Measurements from ENCODE around the gene TCF21. TPM values are rescaled to one million over a fixed set of nuclear protein-coding genes. Genes with fewer than 3 reads are reported as not detected.

The TCF21 gene
- total RNA-seq (1 to 10 TPM in 1 of 6 donors, under 1 TPM in 5; 0.08 to 2.3 (median 0.63) TPM), polyA plus RNA-seq (under 1 TPM; 0.53 to 0.77 TPM)

DNA sequence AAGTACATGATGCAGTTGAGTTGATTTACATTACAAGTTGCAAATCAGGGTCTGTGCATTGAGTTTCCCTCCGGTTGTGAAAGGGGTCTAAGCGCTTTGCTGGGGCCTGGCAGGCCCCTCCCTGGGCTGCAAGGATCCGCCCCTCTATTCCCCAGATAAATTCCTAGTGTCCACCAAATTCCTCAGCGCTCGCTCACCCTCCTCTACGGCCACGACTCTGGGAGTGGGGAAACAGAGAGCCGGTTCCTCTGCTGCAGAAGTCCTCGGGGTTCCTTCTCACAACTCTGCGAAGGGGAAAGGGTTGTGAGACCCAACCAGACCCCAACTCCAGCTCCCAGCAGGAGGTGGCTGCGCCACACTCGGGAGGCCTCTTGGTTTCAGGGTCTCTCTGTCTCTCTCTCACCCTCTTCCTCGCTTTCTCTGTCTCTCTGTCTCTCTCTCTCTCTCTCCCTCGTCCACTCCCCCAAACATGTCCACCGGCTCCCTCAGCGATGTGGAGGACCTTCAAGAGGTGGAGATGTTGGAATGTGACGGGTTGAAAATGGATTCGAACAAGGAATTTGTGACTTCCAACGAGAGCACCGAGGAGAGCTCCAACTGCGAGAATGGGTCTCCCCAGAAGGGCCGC is at the start of gene TCF21:
Gene TCF21 (plus strand): TSS at position 185 of the 628 bp plus-strand sequence. CDS start 285 bp downstream, at position 470.
- intact Hi-C loops (cut with DNase I), result no loop called here
- H3K4me3 ChIP-seq, result peak within 1 kb of the TSS in 2 of 4 donors; percentile 7 to 27
- no peak for DNase-seq
- H3K27me3 ChIP-seq, result peaks cover 0 to 54% (median 15%) of the 10 kb centered on the region in 4 donors
- no peaks in the 10 kb centered on the region for H3K9me3 ChIP-seq
- no peak for FAIRE-seq
- H3K27ac ChIP-seq, result peak within 1 kb of the TSS in 2 of 4 donors; percentile 10 to 51
- H3K4me1 ChIP-seq, result peaks cover 7 to 9% (median 8%) of the 10 kb centered on the region in 3 donors
- no peaks in the 10 kb centered on the region for H3K36me3 ChIP-seq
- 14 to 15% methylated on average over 22 of the region's 22 CpGs for WGBS, 2 donors
- peak in 3 of 4 donors; percentile 55 to 66 (median 61) for ATAC-seq
- TF ChIP-seq, protein P1, sequence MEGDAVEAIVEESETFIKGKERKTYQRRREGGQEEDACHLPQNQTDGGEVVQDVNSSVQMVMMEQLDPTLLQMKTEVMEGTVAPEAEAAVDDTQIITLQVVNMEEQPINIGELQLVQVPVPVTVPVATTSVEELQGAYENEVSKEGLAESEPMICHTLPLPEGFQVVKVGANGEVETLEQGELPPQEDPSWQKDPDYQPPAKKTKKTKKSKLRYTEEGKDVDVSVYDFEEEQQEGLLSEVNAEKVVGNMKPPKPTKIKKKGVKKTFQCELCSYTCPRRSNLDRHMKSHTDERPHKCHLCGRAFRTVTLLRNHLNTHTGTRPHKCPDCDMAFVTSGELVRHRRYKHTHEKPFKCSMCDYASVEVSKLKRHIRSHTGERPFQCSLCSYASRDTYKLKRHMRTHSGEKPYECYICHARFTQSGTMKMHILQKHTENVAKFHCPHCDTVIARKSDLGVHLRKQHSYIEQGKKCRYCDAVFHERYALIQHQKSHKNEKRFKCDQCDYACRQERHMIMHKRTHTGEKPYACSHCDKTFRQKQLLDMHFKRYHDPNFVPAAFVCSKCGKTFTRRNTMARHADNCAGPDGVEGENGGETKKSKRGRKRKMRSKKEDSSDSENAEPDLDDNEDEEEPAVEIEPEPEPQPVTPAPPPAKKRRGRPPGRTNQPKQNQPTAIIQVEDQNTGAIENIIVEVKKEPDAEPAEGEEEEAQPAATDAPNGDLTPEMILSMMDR (IDR thresholded peaks at IDR 0.05), result no peak

- no peaks in the 10 kb centered on the region for H3K27me3 ChIP-seq
- no peak overlapping the region for H3K27ac ChIP-seq
- no peaks in the 10 kb centered on the region for H3K9me3 ChIP-seq
- intact Hi-C loops (cut with DNase I), result no loop called here
- TF ChIP-seq, protein P1 (IDR thresholded peaks at IDR 0.05), result no peak
- WGBS, 2 donors, result 38 to 47% methylated on average over 3 of the region's 3 CpGs
- H3K4me3 ChIP-seq, result no peak overlapping the region
- H3K4me1 ChIP-seq, result no peaks in the 10 kb centered on the region
- ATAC-seq (no peak), DNase-seq (no peak), FAIRE-seq (no peak)
- no peaks in the 10 kb centered on the region for H3K36me3 ChIP-seq
Measured at GRCh38 chr6:133841176-133841575, 47.7 kb upstream of the TCF21 start.

- intact Hi-C loops (cut with DNase I), result no loop called here
- H3K27me3 ChIP-seq, result peaks cover 0 to 7% (median 1%) of the 10 kb centered on the region in 4 donors
- H3K36me3 ChIP-seq, result no peaks in the 10 kb centered on the region
- ATAC-seq (no peak), DNase-seq (no peak), FAIRE-seq (no peak)
- no peak overlapping the region for H3K27ac ChIP-seq
- no peak overlapping the region for H3K4me3 ChIP-seq
- TF ChIP-seq, protein P1 (IDR thresholded peaks at IDR 0.05), result no peak
- H3K9me3 ChIP-seq, result no peaks in the 10 kb centered on the region
- H3K4me1 ChIP-seq, result no peaks in the 10 kb centered on the region
- WGBS, 2 donors, result 85 to 91% methylated on average over 2 of the region's 2 CpGs
Measured at GRCh38 chr6:133843098-133843497, 45.8 kb upstream of the TCF21 start.

GRCh38 chr6:133844709-133845108 is 44.2 kb upstream of the TCF21 start:
- Histone ChIP-seq H3K27me3 (peaks cover 0 to 7% (median 1%) of the 10 kb centered on the region in 4 donors), H3K36me3 (no peaks in the 10 kb centered on the region), H3K27ac (no peak overlapping the region), H3K9me3 (no peaks in the 10 kb centered on the region), H3K4me1 (no peaks in the 10 kb centered on the region), H3K4me3 (no peak overlapping the region)
- intact Hi-C loops (cut with DNase I), result no loop called here
- DNase-seq (no peak), FAIRE-seq (no peak), ATAC-seq (no peak)
- 56 to 67% methylated on average over 1 of the region's 1 CpG for WGBS, 2 donors
- TF ChIP-seq, protein P1 (IDR thresholded peaks at IDR 0.05), result no peak

DNA sequence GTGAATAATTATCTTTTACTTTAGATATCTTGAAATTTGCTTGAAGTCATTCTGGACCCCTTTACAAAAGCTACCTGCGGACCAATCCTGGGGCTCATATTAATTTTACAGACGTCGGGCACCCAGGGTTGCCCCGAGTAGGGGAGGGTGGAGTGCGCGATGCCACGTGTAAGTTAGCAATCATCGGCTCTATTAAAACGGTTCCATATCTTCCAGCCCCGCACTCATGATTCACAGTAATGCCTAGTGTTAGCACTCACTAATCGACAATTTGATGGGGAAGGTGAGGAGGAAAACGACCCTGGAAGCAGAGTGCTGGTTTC is 34.9 kb upstream of the TCF21 start:
- Histone ChIP-seq H3K9me3 (no peaks in the 10 kb centered on the region), H3K27me3 (peaks cover 4 to 39% (median 19%) of the 10 kb centered on the region in 4 donors), H3K36me3 (no peaks in the 10 kb centered on the region), H3K4me1 (no peaks in the 10 kb centered on the region), H3K4me3 (no peak overlapping the region), H3K27ac (no peak overlapping the region)
- 20 to 21% methylated on average over 12 of the region's 12 CpGs for WGBS, 2 donors
- intact Hi-C loops (cut with DNase I), result no loop called here
- FAIRE-seq, result no peak
- TF ChIP-seq, protein P1 (IDR thresholded peaks at IDR 0.05), result no peak
- no peak for DNase-seq
- no peak for ATAC-seq

All from pancreas (tissue), 10 donors.